ENCODE measurements around the gene SYTL3. TPM values are rescaled to one million over a fixed set of nuclear protein-coding genes. Genes with fewer than 3 reads are reported as not detected.
"Not testable (repeated sequence)": the region's sequence is repeated elsewhere in the genome, so short reads cannot be mapped to it uniquely, and the experiment has no call there.

SYTL3 gene
- total RNA-seq, 2 experiments from 2014 or later = 25.8 to 26.9 TPM

GRCh38 chr6:158677906-158678578 lies 28.2 kb downstream of the SYTL3 start:
- Mint-ChIP-seq H3K4me3 (no peak overlapping the region), H3K36me3 (ENCODE audit: low read depth) (peaks cover 51% of the 10 kb centered on the region), H3K9me3 (peaks cover 3% of the 10 kb centered on the region), H3K27me3 (no peaks in the 10 kb centered on the region), H3K27ac (no peak overlapping the region), H3K4me1 (peaks cover 2% of the 10 kb centered on the region)
- POLR2A ChIA-PET = interaction anchor here (0.6 kb wide), 1 partner anchor 24 kb away, joined by 15 read pairs; no protein-coding TSS in a partner anchor
- CTCF ChIA-PET = interaction anchor here (0.7 to 1.5 kb wide), 3 partner anchors 18 to 431 kb away, joined by 3 to 5 read pairs (median 4); no protein-coding TSS in a partner anchor
- DNase-seq = no peak

GRCh38 chr6:158680015-158680414 lies 30.2 kb downstream of the SYTL3 start:
- Mint-ChIP-seq H3K9me3 (peaks cover 3% of the 10 kb centered on the region), H3K4me1 (peaks cover 19% of the 10 kb centered on the region), H3K36me3 (ENCODE audit: low read depth) (peaks cover 50% of the 10 kb centered on the region), H3K4me3 (no peak overlapping the region), H3K27ac (no peak overlapping the region), H3K27me3 (no peaks in the 10 kb centered on the region)
- ChIA-PET CTCF (no interaction called here), POLR2A (no interaction called here)
- no peak for DNase-seq

DNA sequence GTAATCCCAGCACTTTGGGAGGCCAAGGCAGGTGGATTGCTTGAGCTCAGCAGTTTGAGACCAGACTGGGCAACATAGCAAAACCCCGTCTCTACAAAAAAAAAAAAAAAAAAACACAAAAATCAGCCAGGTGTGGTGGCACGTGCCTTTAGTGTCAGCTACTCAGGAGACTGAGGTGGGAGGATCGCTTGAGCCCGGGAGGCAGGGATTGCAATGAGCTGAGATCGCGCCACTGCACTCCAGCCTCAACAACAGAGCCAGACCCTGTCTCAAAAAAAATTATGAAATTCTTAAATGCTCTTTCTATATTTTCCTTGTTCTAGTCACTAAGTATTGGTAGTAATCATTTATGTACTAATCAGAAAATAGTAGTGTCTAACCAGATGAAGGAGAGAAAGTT lies 30.6 kb downstream of the SYTL3 start:
- H3K4me3 Mint-ChIP-seq = no peak overlapping the region
- CTCF ChIA-PET = no interaction called here
- H3K27me3 Mint-ChIP-seq = no peaks in the 10 kb centered on the region
- no peak for DNase-seq
- H3K36me3 Mint-ChIP-seq (ENCODE audit: low read depth) = peaks cover 46% of the 10 kb centered on the region
- peaks cover 20% of the 10 kb centered on the region for H3K4me1 Mint-ChIP-seq
- no peak overlapping the region for H3K27ac Mint-ChIP-seq
- H3K9me3 Mint-ChIP-seq = no peaks in the 10 kb centered on the region
- POLR2A ChIA-PET = no interaction called here

- POLR2A ChIA-PET = no interaction called here
- H3K27ac Mint-ChIP-seq = no peak overlapping the region
- CTCF ChIA-PET = interaction anchor here (0.7 to 1.0 kb wide), 2 partner anchors 12 to 20 kb away, joined by 3 read pairs; no protein-coding TSS in a partner anchor
- peaks cover 46% of the 10 kb centered on the region for H3K4me1 Mint-ChIP-seq
- no peaks in the 10 kb centered on the region for H3K27me3 Mint-ChIP-seq
- H3K4me3 Mint-ChIP-seq = no peak overlapping the region
- peaks cover 51% of the 10 kb centered on the region for H3K36me3 Mint-ChIP-seq (ENCODE audit: low read depth)
- no peaks in the 10 kb centered on the region for H3K9me3 Mint-ChIP-seq
- DNase-seq = no peak
Observed at GRCh38 chr6:158684311-158684710, 34.5 kb downstream of the SYTL3 start.

DNA sequence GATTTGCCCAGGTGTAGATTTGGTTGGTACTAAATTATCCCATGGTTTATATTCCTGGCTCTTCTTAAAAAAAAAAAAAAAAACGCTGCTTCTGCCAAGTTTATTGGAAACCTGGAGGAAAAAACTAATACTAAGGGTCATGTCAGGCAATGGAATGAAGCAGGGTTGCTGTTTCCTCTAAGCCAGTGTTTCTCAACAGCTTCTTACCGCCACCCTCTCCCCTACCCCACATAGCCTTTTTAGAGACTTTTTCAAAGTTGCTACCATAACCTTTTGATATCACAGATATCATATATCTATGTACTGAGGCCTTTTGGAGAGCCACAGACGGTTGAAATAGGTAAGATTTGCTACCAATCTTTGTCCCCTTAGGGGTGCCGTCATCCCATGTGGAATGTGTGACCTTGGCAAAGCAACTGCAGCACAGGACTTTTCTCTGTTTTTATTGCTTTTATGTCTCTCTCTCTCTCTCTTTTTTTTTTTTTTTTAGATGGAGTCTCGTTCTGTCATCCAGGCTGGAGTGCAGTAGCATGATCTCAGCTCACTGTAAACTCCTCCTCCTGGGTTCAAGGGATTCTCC lies 35.0 kb downstream of the SYTL3 start:
- no peaks in the 10 kb centered on the region for H3K9me3 Mint-ChIP-seq
- H3K27ac Mint-ChIP-seq = peak overlapping the region; percentile 60
- H3K36me3 Mint-ChIP-seq (ENCODE audit: low read depth) = peaks cover 49% of the 10 kb centered on the region
- DNase-seq = no peak
- no peak overlapping the region for H3K4me3 Mint-ChIP-seq
- H3K4me1 Mint-ChIP-seq = peaks cover 47% of the 10 kb centered on the region
- POLR2A ChIA-PET = no interaction called here
- CTCF ChIA-PET = interaction anchor here (0.7 to 1.0 kb wide), 2 partner anchors 12 to 20 kb away, joined by 3 read pairs; no protein-coding TSS in a partner anchor
- H3K27me3 Mint-ChIP-seq = no peaks in the 10 kb centered on the region

DNA sequence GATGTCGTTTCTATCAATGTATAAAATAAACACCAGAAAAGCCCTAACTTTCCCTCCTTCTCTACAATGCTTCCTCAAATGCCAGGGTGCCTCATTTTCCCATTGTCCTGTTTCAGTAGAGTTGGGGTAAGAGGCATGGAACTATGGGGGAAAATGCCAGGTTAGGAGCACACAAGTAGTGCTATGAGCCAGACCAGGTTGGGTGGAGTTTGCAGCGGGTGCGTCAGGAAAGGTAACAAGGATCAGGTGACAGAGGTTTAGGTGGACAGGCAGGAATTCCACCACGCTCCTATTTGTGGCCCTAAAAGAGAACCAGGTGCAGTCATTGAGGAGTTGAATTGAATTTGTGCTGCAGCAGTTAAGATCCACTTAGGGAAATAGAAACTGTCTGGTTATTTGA lies 36.5 kb downstream of the SYTL3 start:
- H3K4me3 Mint-ChIP-seq = no peak overlapping the region
- POLR2A ChIA-PET = no interaction called here
- H3K36me3 Mint-ChIP-seq (ENCODE audit: low read depth) = peaks cover 50% of the 10 kb centered on the region
- no peaks in the 10 kb centered on the region for H3K27me3 Mint-ChIP-seq
- CTCF ChIA-PET = interaction anchor here (0.7 to 2.0 kb wide), 4 partner anchors 13 to 27 kb away, joined by 3 to 8 read pairs (median 4); no protein-coding TSS in a partner anchor
- H3K9me3 Mint-ChIP-seq = no peaks in the 10 kb centered on the region
- no peak for DNase-seq
- peaks cover 56% of the 10 kb centered on the region for H3K4me1 Mint-ChIP-seq
- H3K27ac Mint-ChIP-seq = peak overlapping the region; percentile 75

DNA sequence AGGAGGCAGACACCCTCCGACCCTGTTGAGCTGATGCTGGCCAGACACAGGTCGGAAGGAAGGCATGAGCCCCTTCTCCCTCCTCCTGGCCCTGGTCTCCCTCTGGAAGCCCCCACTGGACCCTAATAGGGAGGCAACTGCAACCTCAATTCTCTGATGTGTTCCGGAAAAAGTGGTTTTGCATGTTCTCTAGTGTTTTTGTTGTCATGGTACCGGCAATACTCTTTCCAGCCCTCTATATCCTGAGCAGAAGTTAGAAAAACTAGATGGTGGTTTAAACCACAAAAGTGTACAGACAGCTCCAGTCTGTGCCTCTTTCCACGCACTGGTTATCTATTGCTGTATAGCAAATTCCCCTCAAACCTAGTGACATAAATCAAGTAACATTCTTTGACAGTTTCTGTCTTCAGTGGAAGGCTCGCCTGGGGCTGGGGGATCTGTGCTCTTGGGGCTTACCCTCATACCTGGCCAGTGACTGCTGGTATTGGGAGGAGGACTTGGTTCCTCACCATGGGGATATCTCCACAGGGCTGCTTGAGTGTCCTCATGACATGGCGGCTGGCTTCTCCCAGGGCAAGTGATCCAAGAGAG lies 37.0 kb downstream of the SYTL3 start:
- Mint-ChIP-seq H3K4me3 (no peak overlapping the region), H3K27ac (peak overlapping the region; percentile 75), H3K4me1 (peaks cover 55% of the 10 kb centered on the region), H3K9me3 (no peaks in the 10 kb centered on the region), H3K36me3 (ENCODE audit: low read depth) (peaks cover 48% of the 10 kb centered on the region), H3K27me3 (no peaks in the 10 kb centered on the region)
- ChIA-PET CTCF (interaction anchor here (0.7 to 2.0 kb wide), 5 partner anchors 10 to 28 kb away, joined by 4 to 8 read pairs (median 4); no protein-coding TSS in a partner anchor), POLR2A (no interaction called here)
- peak; percentile 62 for DNase-seq

- POLR2A ChIA-PET = no interaction called here
- no peaks in the 10 kb centered on the region for H3K9me3 Mint-ChIP-seq
- H3K27ac Mint-ChIP-seq = peak overlapping the region; percentile 75
- CTCF ChIA-PET = interaction anchor here (0.6 to 2.0 kb wide), 5 partner anchors 9 to 76 kb away, joined by 3 to 8 read pairs (median 4); no protein-coding TSS in a partner anchor
- peaks cover 55% of the 10 kb centered on the region for H3K4me1 Mint-ChIP-seq
- H3K36me3 Mint-ChIP-seq (ENCODE audit: low read depth) = peaks cover 46% of the 10 kb centered on the region
- peak overlapping the region; percentile 11 for H3K4me3 Mint-ChIP-seq
- no peak for DNase-seq
- no peaks in the 10 kb centered on the region for H3K27me3 Mint-ChIP-seq
Observed at GRCh38 chr6:158687506-158687905, 37.7 kb downstream of the SYTL3 start.

GRCh38 chr6:158688860-158689259 lies 39.0 kb downstream of the SYTL3 start:
- ChIA-PET POLR2A (no interaction called here), CTCF (no interaction called here)
- peaks cover 51% of the 10 kb centered on the region for H3K4me1 Mint-ChIP-seq
- no peaks in the 10 kb centered on the region for H3K27me3 Mint-ChIP-seq
- H3K36me3 Mint-ChIP-seq (ENCODE audit: low read depth) = peaks cover 36% of the 10 kb centered on the region
- no peak overlapping the region for H3K4me3 Mint-ChIP-seq
- no peaks in the 10 kb centered on the region for H3K9me3 Mint-ChIP-seq
- H3K27ac Mint-ChIP-seq = no peak overlapping the region
- DNase-seq = no peak

GRCh38 chr6:158694913-158695312 lies 45.1 kb downstream of the SYTL3 start:
- Mint-ChIP-seq H3K4me1 (peaks cover 12% of the 10 kb centered on the region), H3K36me3 (ENCODE audit: low read depth) (peaks cover 13% of the 10 kb centered on the region), H3K27ac (no peak overlapping the region), H3K9me3 (no peaks in the 10 kb centered on the region), H3K27me3 (no peaks in the 10 kb centered on the region), H3K4me3 (no peak overlapping the region)
- ChIA-PET POLR2A (no interaction called here), CTCF (no interaction called here)
- DNase-seq = no peak

DNA sequence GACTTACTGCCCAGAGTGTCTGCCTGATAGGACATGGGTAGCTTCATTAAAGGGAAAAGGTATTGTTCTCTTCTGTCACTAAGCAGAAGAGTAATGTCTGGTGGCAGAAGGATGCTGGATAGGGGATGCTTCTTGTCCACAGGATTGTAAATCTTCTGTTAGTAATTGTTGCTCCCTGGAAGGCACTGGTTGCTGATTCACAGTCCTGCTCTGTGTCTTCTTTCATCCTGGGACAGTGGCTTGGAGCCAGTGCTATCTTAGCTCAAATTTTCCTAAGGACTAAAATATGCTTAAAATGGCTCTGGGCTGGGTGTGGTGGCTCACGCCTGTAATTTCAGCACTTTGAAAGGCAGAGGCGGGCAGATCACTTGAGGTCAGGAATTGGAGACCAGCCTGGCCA lies 48.0 kb downstream of the SYTL3 start:
- Mint-ChIP-seq H3K27me3 (no peaks in the 10 kb centered on the region), H3K9me3 (no peaks in the 10 kb centered on the region), H3K36me3 (ENCODE audit: low read depth) (peaks cover 10% of the 10 kb centered on the region), H3K4me3 (no peak overlapping the region), H3K27ac (no peak overlapping the region), H3K4me1 (peaks cover 4% of the 10 kb centered on the region)
- POLR2A ChIA-PET = no interaction called here
- DNase-seq = no peak
- CTCF ChIA-PET = no interaction called here

GRCh38 chr6:158698931-158699330 lies 49.1 kb downstream of the SYTL3 start:
- Mint-ChIP-seq H3K9me3 (no peaks in the 10 kb centered on the region), H3K27me3 (no peaks in the 10 kb centered on the region), H3K4me1 (peaks cover 9% of the 10 kb centered on the region), H3K4me3 (no peak overlapping the region), H3K27ac (peak overlapping the region; percentile 16), H3K36me3 (ENCODE audit: low read depth) (peaks cover 10% of the 10 kb centered on the region)
- ChIA-PET POLR2A (no interaction called here), CTCF (interaction anchor here (4.8 kb wide), 1 partner anchor 8 kb away, joined by 27 read pairs; no protein-coding TSS in a partner anchor)
- DNase-seq = no peak

DNA sequence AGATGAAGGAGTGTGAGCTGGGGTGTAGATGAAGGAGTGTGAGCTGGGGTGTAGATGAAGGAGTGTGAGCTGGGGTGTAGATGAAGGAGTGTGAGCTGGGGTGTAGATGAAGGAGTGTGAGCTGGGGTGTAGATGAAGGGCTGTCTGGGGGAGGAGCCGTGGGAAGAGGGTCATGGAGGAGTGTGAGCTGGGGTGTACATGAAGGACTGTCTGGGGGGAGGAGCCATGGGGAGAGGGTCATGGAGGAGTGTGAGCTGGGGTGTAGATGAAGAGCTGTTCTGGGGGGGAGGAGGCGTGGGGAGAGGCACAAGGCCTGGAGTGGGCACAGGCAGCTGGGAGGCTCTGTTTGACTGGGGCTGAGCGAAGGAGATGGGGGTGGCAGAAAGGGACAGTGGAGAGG lies 51.4 kb downstream of the SYTL3 start:
- not testable (repeated sequence) for DNase-seq
- POLR2A ChIA-PET = interaction anchor here (0.6 kb wide), 1 partner anchor 459 kb away, joined by 4 read pairs; no protein-coding TSS in a partner anchor
- peak overlapping the region; percentile 6 for H3K27ac Mint-ChIP-seq

More for the DNA sequence above, 51.4 kb downstream of the SYTL3 start:
- CTCF ChIA-PET = interaction anchor here (0.6 to 4.8 kb wide), 6 partner anchors 10 to 487 kb away, joined by 3 to 27 read pairs (median 4); no protein-coding TSS in a partner anchor
- not testable (repeated sequence) for H3K27me3 Mint-ChIP-seq; H3K9me3 Mint-ChIP-seq; H3K4me3 Mint-ChIP-seq; H3K36me3 Mint-ChIP-seq (ENCODE audit: low read depth)
- H3K4me1 Mint-ChIP-seq = peaks cover 20% of the 10 kb centered on the region

Data from activated CD4-positive, alpha-beta T cell treated with anti-CD3 and anti-CD28 coated beads, Interleukin-2, amount 10 ng/mL, durations not matched to agents 7 days and 5 days (primary cell).